Astrocyte (in vitro differentiated cells and primary cell): ENCODE measurements around the gene ZBTB7A.
"Not testable (repeated sequence)": the region's sequence is repeated elsewhere in the genome, so short reads cannot be mapped to it uniquely, and the experiment has no call there.

Experiments
- CTCF ChIP-seq: IDR thresholded peaks from 2 replicates; pipeline ENCODE4 v1.5.1; 2011; ENCODE audit warnings: low read depth, mild to moderate bottlenecking, inconsistent platforms, low read length, moderate library complexity; ENCODE audit not compliant: insufficient read depth
- EZH2 ChIP-seq: IDR thresholded peaks from 2 replicates; pipeline ENCODE4 v1.6.1; 2012; ENCODE audit warnings: mild to moderate bottlenecking, low read length, inconsistent platforms; ENCODE audit not compliant: insufficient read depth

GRCh38 chr19:4005436-4005835, 61.3 kb downstream of the ZBTB7A start:
- TF ChIP-seq EZH2, CTCF: not testable (repeated sequence)
